WTC11 (cell line): Measurements from ENCODE around the gene OXGR1.

Experiments used
- ATF3 ChIP-seq: sonication (generic); formaldehyde crosslinking; conservative IDR thresholded peaks from 2 replicates; pipeline ENCODE4 v1.8.1; 2022; ENCODE audit warnings: mild to moderate bottlenecking, missing genetic modification reagents
- CBFB ChIP-seq: sonication (generic); formaldehyde crosslinking; IDR thresholded peaks from 2 replicates; pipeline ENCODE4 v1.8.1; 2022; ENCODE audit warnings: mild to moderate bottlenecking, low read depth, missing genetic modification reagents
- CREB1 ChIP-seq: sonication (generic); formaldehyde crosslinking; IDR thresholded peaks from 2 replicates; pipeline ENCODE4 v1.8.0; 2023; ENCODE audit warnings: mild to moderate bottlenecking, missing genetic modification reagents
- CTCF ChIP-seq: fragments of 200-600 bp; IDR thresholded peaks from 2 replicates; pipeline ENCODE4 v1.8.0; 2022; ENCODE audit warnings: antibody characterized with exemption
- E2F1 ChIP-seq: sonication (generic); formaldehyde crosslinking; IDR thresholded peaks from 2 replicates; pipeline ENCODE4 v1.8.0; 2022; ENCODE audit warnings: mild to moderate bottlenecking, missing genetic modification reagents
- ETV6 ChIP-seq: sonication (generic); formaldehyde crosslinking; IDR thresholded peaks from 2 replicates; pipeline ENCODE4 v1.8.1; 2022; ENCODE audit warnings: mild to moderate bottlenecking, missing genetic modification reagents
- FOXJ3 ChIP-seq: sonication (generic); formaldehyde crosslinking; IDR thresholded peaks from 2 replicates; pipeline ENCODE4 v1.9.0; 2021; ENCODE audit warnings: missing genetic modification reagents, mild to moderate bottlenecking, borderline replicate concordance
- KAT7 ChIP-seq: sonication (generic); formaldehyde crosslinking; IDR thresholded peaks from 2 replicates; pipeline ENCODE4 v1.8.1; 2023; ENCODE audit warnings: missing genetic modification reagents, mild to moderate bottlenecking, borderline replicate concordance
- MLX ChIP-seq: sonication (generic); formaldehyde crosslinking; IDR thresholded peaks from 2 replicates; pipeline ENCODE4 v1.8.1; 2023; ENCODE audit warnings: mild to moderate bottlenecking, missing genetic modification reagents, moderate library complexity
- NFYB ChIP-seq: sonication (generic); formaldehyde crosslinking; conservative IDR thresholded peaks from 2 replicates; pipeline ENCODE4 v1.8.0; 2022; ENCODE audit warnings: low read depth, missing genetic modification reagents
- ZBTB43 ChIP-seq: sonication (generic); formaldehyde crosslinking; IDR thresholded peaks from 2 replicates; pipeline ENCODE4 v1.8.1; 2023; ENCODE audit warnings: mild to moderate bottlenecking, missing genetic modification reagents
- ZNF138 ChIP-seq: sonication (generic); formaldehyde crosslinking; conservative IDR thresholded peaks from 2 replicates; pipeline ENCODE4 v1.8.1; 2022; ENCODE audit warnings: mild to moderate bottlenecking, moderate library complexity, missing genetic modification reagents

GRCh38 chr13:97020689-97021240 lies 26.5 kb upstream of the OXGR1 start:
- TF ChIP-seq CTCF (no peak), ETV6 (CRISPR knock-in tag) (no peak), ZBTB43 (CRISPR knock-in tag) (no peak), CREB1 (CRISPR knock-in tag) (no peak), ATF3 (CRISPR knock-in tag) (no peak), E2F1 (CRISPR knock-in tag) (no peak), MLX (CRISPR knock-in tag) (no peak), FOXJ3 (CRISPR knock-in tag) (no peak), ZNF138 (CRISPR knock-in tag) (no peak), CBFB (CRISPR knock-in tag) (no peak), KAT7 (CRISPR knock-in tag) (no peak), NFYB (no peak)
